HepG2 (cell line): ENCODE measurements around the gene CCDC97. TPM values are rescaled to one million over a fixed set of nuclear protein-coding genes. Genes with fewer than 3 reads are reported as not detected.
A peak's percentile ranks its signal among the peaks of the same experiment; 100 is the strongest.

Experiments
- MEIS2 ChIP-seq: sonication (generic); formaldehyde crosslinking; IDR thresholded peaks from 2 replicates; pipeline ENCODE4 v1.9.0; 2021; ENCODE audit warnings: mild to moderate bottlenecking, missing genetic modification reagents
- MXI1 ChIP-seq: IDR thresholded peaks from 3 replicates; pipeline ENCODE4 v1.6.1; 2012; ENCODE audit warnings: low read depth, low read length, inconsistent platforms, borderline replicate concordance
- RELA ChIP-seq: sonication (generic); formaldehyde crosslinking; IDR thresholded peaks from 2 replicates; pipeline ENCODE4 v1.4.0; 2020; ENCODE audit warnings: missing genetic modification reagents
- TAF1 ChIP-seq: sonication (generic); formaldehyde crosslinking; IDR thresholded peaks from 2 replicates; pipeline ENCODE4 v1.4.0; 2020; ENCODE audit warnings: missing genetic modification reagents
- THYN1 ChIP-seq: sonication (generic); formaldehyde crosslinking; IDR thresholded peaks from 2 replicates; pipeline ENCODE4 v1.8.1; 2023; ENCODE audit warnings: low read depth, mild to moderate bottlenecking, moderate library complexity, missing genetic modification reagents, borderline replicate concordance
- ZFP36L1 ChIP-seq: sonication (generic); formaldehyde crosslinking; IDR thresholded peaks from 2 replicates; pipeline ENCODE4 v1.8.0; 2022; ENCODE audit warnings: mild to moderate bottlenecking, missing genetic modification reagents, moderate library complexity
- ZFP37 ChIP-seq: sonication (generic); formaldehyde crosslinking; IDR thresholded peaks from 2 replicates; pipeline ENCODE4 v1.4.0; 2020; ENCODE audit warnings: missing genetic modification reagents, borderline replicate concordance
- ZKSCAN1 ChIP-seq: fragments of 150-350 bp; IDR thresholded peaks from 2 replicates; pipeline ENCODE4 v1.6.1; 2014; ENCODE audit warnings: low read length
- ZNF839 ChIP-seq: sonication (generic); formaldehyde crosslinking; IDR thresholded peaks from 2 replicates; pipeline ENCODE4 v1.4.0; 2020; ENCODE audit warnings: missing genetic modification reagents, mild to moderate bottlenecking, borderline replicate concordance
- polyA plus RNA-seq, 8 experiments: library from polyadenylated mRNA; depleted of rRNA in 3 of 8; stranded (reverse) in 7 of 8; unstranded in 1 of 8; fragments of >200 nt; fragmentation: Illumina TruSeq in 4 of 8; extraction: Trizol in 4 of 8; gene quantifications; 2 replicates each; pipeline versions ENCODE4 v1.2.1 to v1.2.3, GENCODE V29; 2011 to 2016; ENCODE audit warnings: low read depth in 4 of 8, missing spikeins in 1 of 8, mixed read lengths in 1 of 8; ENCODE audit not compliant: insufficient read depth in 1 of 8
- total RNA-seq, 5 experiments: library from RNA; depleted of rRNA; stranded (reverse); fragments of >200 nt; fragmentation: Illumina TruSeq; extraction: Trizol; gene quantifications; 2 replicates each; pipeline ENCODE4 v1.2.3, GENCODE V29; 2016; ENCODE audit warnings: low read depth in 1 of 5
- TF ChIP-seq, protein P1 (sequence below): sonication (generic); formaldehyde crosslinking; IDR thresholded peaks from 2 replicates; pipeline ENCODE4 v1.9.0; 2021; ENCODE audit warnings: missing genetic modification reagents, borderline replicate concordance
- TF ChIP-seq, protein P2 (sequence below): sonication (generic); formaldehyde crosslinking; IDR thresholded peaks from 2 replicates; pipeline ENCODE4 v1.4.0; 2020; ENCODE audit warnings: mild to moderate bottlenecking, missing genetic modification reagents
- TF ChIP-seq, protein P3 (sequence below): IDR thresholded peaks from 2 replicates; pipeline ENCODE4 v1.6.1; 2016; ENCODE audit warnings: missing compliant biosample characterization, missing genetic modification reagents, borderline replicate concordance
- TF ChIP-seq, protein P4 (sequence below): sonication (generic); formaldehyde crosslinking; IDR thresholded peaks from 2 replicates; pipeline ENCODE4 v1.5.0; 2020; ENCODE audit warnings: mild to moderate bottlenecking, missing genetic modification reagents, borderline replicate concordance

Gene CCDC97
- total and polyA plus RNA-seq, 2 of the 13 experiments (the other 11 are each of a cell fraction or from before 2014, with no cell fraction given), result 6.2 to 7.3 TPM

DNA sequence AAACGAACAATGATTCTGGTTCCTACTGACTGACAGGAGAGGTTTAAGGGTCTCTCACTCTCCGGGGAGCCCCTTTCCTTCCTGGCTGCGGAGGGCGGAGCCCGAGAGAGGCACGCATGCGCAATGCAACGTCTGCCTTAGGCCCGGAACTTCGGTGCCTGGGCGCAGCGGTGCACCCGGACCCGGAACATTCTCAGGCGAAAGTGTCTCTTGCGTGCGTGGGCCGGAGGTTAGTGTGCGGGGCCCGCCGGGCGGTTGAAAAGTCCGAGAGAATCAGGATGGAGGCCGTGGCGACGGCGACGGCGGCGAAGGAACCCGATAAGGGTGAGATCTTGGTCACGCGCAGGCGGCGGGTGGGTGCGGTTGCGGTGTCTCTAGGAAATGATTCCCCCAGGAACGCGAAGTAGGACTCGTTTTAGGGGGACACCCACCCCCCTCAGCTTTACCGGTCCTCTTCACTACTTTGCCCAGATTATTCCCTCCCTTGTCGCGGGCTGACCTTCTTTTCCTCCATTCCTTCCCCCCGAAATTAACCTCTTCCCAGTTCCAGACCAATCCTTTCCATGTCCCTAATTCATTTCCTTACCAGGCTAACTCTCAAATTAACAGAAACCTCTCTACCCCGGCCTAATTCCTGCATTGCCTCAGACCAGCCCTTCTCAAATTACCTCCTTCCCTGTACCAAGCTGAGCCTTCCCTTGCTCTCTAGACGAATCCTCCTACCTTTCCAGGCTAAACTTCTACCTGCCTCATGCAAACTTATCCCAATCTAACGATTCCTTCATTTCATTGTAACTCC lies at the start of gene CCDC97 (continued):
- TF ChIP-seq TAF1 (peak; percentile 81), ZFP36L1 (peak; percentile 70; the same call in 1 of the 2 replicates), ZNF839 (CRISPR knock-in tag) (peak; percentile 67; the same call in 1 of the 2 replicates), MEIS2 (CRISPR knock-in tag) (peak; percentile 65; the same call in 1 of the 2 replicates), ZKSCAN1 (peak; percentile 37; the same call in 1 of the 2 replicates), MXI1 (peak; percentile 70; the same call in 1 of the 3 replicates), THYN1 (CRISPR knock-in tag) (no peak), RELA (CRISPR knock-in tag) (no peak), ZFP37 (CRISPR knock-in tag) (peak; percentile 81)
- TF ChIP-seq, protein P1, sequence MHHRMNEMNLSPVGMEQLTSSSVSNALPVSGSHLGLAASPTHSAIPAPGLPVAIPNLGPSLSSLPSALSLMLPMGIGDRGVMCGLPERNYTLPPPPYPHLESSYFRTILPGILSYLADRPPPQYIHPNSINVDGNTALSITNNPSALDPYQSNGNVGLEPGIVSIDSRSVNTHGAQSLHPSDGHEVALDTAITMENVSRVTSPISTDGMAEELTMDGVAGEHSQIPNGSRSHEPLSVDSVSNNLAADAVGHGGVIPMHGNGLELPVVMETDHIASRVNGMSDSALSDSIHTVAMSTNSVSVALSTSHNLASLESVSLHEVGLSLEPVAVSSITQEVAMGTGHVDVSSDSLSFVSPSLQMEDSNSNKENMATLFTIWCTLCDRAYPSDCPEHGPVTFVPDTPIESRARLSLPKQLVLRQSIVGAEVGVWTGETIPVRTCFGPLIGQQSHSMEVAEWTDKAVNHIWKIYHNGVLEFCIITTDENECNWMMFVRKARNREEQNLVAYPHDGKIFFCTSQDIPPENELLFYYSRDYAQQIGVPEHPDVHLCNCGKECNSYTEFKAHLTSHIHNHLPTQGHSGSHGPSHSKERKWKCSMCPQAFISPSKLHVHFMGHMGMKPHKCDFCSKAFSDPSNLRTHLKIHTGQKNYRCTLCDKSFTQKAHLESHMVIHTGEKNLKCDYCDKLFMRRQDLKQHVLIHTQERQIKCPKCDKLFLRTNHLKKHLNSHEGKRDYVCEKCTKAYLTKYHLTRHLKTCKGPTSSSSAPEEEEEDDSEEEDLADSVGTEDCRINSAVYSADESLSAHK (CRISPR knock-in tag), result no peak
- TF ChIP-seq, protein P2, sequence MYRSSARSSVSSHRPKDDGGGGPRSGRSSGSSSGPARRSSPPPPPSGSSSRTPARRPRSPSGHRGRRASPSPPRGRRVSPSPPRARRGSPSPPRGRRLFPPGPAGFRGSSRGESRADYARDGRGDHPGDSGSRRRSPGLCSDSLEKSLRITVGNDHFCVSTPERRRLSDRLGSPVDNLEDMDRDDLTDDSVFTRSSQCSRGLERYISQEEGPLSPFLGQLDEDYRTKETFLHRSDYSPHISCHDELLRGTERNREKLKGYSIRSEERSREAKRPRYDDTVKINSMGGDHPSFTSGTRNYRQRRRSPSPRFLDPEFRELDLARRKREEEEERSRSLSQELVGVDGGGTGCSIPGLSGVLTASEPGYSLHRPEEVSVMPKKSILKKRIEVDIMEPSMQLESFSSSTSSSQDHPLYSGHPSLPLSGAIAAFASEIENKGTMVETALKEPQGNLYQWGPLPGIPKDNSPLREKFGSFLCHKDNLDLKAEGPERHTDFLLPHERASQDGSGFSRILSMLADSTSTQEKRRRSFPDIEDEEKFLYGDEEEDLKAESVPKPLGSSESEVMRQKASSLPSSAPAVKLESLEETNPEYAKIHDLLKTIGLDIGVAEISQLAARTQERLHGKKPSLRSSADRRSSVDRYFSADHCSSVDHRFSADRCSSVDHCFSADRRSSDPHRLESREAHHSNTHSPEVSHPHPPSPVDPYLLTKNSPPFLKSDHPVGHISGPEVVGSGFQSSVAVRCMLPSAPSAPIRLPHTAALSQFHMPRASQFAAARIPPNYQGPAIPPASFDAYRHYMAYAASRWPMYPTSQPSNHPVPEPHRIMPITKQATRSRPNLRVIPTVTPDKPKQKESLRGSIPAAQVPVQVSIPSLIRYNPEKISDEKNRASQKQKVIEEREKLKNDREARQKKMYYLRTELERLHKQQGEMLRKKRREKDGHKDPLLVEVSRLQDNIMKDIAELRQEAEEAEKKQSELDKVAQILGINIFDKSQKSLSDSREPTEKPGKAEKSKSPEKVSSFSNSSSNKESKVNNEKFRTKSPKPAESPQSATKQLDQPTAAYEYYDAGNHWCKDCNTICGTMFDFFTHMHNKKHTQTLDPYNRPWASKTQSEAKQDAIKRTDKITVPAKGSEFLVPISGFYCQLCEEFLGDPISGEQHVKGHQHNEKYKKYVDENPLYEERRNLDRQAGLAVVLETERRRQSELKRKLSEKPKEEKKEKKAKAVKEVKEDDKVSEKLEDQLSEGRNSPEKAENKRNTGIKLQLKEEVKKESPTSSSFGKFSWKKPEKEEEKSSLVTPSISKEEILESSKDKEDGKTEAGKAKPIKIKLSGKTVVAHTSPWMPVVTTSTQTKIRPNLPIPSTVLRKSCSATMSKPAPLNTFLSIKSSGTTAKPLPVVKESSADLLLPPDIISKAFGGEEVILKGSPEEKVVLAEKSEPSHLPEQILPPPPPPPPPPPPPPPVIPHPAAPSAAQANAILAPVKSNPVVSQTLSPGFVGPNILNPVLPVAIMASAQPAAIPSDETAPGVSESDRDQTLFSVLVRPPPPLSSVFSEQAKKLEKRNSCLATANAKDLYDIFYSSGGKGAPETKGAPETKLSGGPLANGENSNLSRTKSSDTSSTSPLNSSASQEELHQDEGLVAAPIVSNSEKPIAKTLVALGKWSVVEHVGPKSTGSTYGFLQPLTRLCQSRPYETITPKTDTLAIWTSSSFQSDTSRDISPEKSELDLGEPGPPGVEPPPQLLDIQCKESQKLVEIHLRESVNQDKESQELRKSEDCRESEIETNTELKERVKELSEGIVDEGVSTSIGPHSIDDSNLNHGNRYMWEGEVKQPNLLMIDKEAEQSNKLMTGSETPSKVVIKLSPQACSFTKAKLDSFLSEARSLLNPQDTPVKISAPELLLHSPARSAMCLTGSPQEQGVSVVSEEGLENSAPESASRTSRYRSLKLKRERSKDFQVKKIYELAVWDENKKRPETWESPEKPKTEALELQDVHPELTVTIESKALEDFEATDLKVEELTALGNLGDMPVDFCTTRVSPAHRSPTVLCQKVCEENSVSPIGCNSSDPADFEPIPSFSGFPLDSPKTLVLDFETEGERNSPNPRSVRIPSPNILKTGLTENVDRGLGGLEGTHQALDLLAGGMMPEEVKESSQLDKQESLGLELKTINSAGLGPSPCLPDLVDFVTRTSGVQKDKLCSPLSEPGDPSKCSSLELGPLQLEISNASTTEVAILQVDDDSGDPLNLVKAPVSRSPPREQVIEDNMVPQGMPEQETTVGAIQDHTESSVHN (CRISPR knock-in tag), result 0 out of 2 replicates have a peak, but pooled peaks have one; percentile 56
- TF ChIP-seq, protein P3, sequence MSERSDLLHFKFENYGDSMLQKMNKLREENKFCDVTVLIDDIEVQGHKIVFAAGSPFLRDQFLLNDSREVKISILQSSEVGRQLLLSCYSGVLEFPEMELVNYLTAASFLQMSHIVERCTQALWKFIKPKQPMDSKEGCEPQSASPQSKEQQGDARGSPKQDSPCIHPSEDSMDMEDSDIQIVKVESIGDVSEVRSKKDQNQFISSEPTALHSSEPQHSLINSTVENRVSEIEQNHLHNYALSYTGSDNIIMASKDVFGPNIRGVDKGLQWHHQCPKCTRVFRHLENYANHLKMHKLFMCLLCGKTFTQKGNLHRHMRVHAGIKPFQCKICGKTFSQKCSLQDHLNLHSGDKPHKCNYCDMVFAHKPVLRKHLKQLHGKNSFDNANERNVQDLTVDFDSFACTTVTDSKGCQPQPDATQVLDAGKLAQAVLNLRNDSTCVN, result peak; percentile 63; the same call in 1 of the 2 replicates
- TF ChIP-seq, protein P4, sequence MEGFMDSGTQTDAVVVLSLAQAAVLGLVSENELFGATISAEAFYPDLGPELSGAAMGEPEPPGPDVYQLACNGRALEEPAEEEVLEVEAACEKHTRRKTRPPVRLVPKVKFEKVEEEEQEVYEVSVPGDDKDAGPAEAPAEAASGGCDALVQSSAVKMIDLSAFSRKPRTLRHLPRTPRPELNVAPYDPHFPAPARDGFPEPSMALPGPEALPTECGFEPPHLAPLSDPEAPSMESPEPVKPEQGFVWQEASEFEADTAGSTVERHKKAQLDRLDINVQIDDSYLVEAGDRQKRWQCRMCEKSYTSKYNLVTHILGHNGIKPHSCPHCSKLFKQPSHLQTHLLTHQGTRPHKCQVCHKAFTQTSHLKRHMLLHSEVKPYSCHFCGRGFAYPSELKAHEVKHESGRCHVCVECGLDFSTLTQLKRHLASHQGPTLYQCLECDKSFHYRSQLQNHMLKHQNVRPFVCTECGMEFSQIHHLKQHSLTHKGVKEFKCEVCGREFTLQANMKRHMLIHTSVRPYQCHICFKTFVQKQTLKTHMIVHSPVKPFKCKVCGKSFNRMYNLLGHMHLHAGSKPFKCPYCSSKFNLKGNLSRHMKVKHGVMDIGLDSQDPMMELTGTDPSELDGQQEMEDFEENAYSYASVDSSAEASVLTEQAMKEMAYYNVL (CRISPR knock-in tag), result peak; percentile 73; the same call in 1 of the 2 replicates
